Measurements from ENCODE around the gene TRIM34. TPM values are rescaled to one million over a fixed set of nuclear protein-coding genes. Genes with fewer than 3 reads are reported as not detected.

Gene TRIM34
- polyA plus RNA-seq, 1 donor (not counting 4 experiments of a cell fraction or from before 2014, with no cell fraction given), result 20.5 TPM

- Histone ChIP-seq H3K79me2 (ENCODE audit: control insufficient read depth, insufficient read depth, low read length) (peaks cover 25% of the 10 kb centered on the region), H4K20me1 (ENCODE audit: control insufficient read depth, extremely low read depth, insufficient read depth, low read length) (no peaks in the 10 kb centered on the region), H3K27ac (ENCODE audit: control insufficient read depth, insufficient read depth, low read length) (peak overlapping the region; percentile 96), H3K36me3 (ENCODE audit: control insufficient read depth in 2 of 2, extremely low read depth in 1 of 2, insufficient read depth in 2 of 2, low read length in 2 of 2) (peaks cover 0 to 4% of the 10 kb centered on the region in 2 experiments), H3K9me1 (ENCODE audit: control insufficient read depth, extremely low read depth, insufficient read depth, low read length) (no peaks in the 10 kb centered on the region), H3K4me2 (ENCODE audit: control insufficient read depth, extremely low read depth, insufficient read depth, low read depth, low read length) (peak overlapping the region; percentile 92), H3K4me3 (ENCODE audit: control insufficient read depth in 2 of 3, extremely low read depth in 1 of 3, insufficient read depth in 2 of 3, low read depth in 1 of 3, low read length in 3 of 3) (peak overlapping the region; percentile 52 to 93 (median 91)), H3K27me3 (ENCODE audit: control insufficient read depth, extremely low read depth, insufficient read depth, low read length) (no peaks in the 10 kb centered on the region), H3K4me1 (ENCODE audit: control insufficient read depth, extremely low read depth, insufficient read depth, low read length) (peaks cover 8% of the 10 kb centered on the region), H3K9ac (ENCODE audit: control insufficient read depth, extremely low read depth, insufficient read depth, low read length) (peak overlapping the region; percentile 92), H2AFZ (ENCODE audit: control insufficient read depth, low read length) (no peak overlapping the region), H3K9me3 (ENCODE audit: control insufficient read depth, low read depth, low read length) (no peaks in the 10 kb centered on the region)
- TF ChIP-seq, protein P1, sequence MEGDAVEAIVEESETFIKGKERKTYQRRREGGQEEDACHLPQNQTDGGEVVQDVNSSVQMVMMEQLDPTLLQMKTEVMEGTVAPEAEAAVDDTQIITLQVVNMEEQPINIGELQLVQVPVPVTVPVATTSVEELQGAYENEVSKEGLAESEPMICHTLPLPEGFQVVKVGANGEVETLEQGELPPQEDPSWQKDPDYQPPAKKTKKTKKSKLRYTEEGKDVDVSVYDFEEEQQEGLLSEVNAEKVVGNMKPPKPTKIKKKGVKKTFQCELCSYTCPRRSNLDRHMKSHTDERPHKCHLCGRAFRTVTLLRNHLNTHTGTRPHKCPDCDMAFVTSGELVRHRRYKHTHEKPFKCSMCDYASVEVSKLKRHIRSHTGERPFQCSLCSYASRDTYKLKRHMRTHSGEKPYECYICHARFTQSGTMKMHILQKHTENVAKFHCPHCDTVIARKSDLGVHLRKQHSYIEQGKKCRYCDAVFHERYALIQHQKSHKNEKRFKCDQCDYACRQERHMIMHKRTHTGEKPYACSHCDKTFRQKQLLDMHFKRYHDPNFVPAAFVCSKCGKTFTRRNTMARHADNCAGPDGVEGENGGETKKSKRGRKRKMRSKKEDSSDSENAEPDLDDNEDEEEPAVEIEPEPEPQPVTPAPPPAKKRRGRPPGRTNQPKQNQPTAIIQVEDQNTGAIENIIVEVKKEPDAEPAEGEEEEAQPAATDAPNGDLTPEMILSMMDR (optimal IDR thresholded peaks at IDR 0.05 in 1 of 3, IDR thresholded peaks at IDR 0.05 in 1 of 3, conservative IDR thresholded peaks at IDR 0.05 in 1 of 3; ENCODE audit: extremely low read depth in 1 of 3, insufficient read depth in 2 of 3, low read length in 3 of 3), result no peak
- no peak for TF ChIP-seq EZH2 (IDR thresholded peaks at IDR 0.05; ENCODE audit: low read length)
- DNase-seq (ENCODE audit: low read depth, low spot score) (no peak), FAIRE-seq (no peak)
- dilution Hi-C loops (cut with MboI; ENCODE audit: extremely low pct_ligation_motif_present, low sequenced_read_pairs), result no loop called here
Observed at GRCh38 chr11:5684036-5684645, 59.3 kb downstream of the TRIM34 start.

GRCh38 chr11:5684646-5685362 lies 60.0 kb downstream of the TRIM34 start, which contains the start of gene TRIM5:
TSS of gene TRIM5 (minus strand) at chr11:5685074. CDS start at chr11:5680177, 4,897 bp downstream.
- peaks cover 25% of the 10 kb centered on the region for H3K79me2 ChIP-seq (ENCODE audit: control insufficient read depth, insufficient read depth, low read length)
- H3K9me3 ChIP-seq (ENCODE audit: control insufficient read depth, low read depth, low read length), result no peaks in the 10 kb centered on the region
- H3K9me1 ChIP-seq (ENCODE audit: control insufficient read depth, extremely low read depth, insufficient read depth, low read length), result no peaks in the 10 kb centered on the region
- FAIRE-seq (peak; percentile 78), DNase-seq (ENCODE audit: low read depth, low spot score) (peak; percentile 82)
- peak within 1 kb of the TSS; percentile 92 for H3K4me2 ChIP-seq (ENCODE audit: control insufficient read depth, extremely low read depth, insufficient read depth, low read depth, low read length)
- no peak for TF ChIP-seq EZH2 (IDR thresholded peaks at IDR 0.05; ENCODE audit: low read length)
- TF ChIP-seq, protein P1 (optimal IDR thresholded peaks at IDR 0.05 in 1 of 3, IDR thresholded peaks at IDR 0.05 in 1 of 3, conservative IDR thresholded peaks at IDR 0.05 in 1 of 3; ENCODE audit: extremely low read depth in 1 of 3, insufficient read depth in 2 of 3, low read length in 3 of 3), result peak; percentile 65 to 76 (median 67)
- dilution Hi-C loops (cut with MboI; ENCODE audit: extremely low pct_ligation_motif_present, low sequenced_read_pairs), result no loop called here
- peaks cover 12% of the 10 kb centered on the region for H3K4me1 ChIP-seq (ENCODE audit: control insufficient read depth, extremely low read depth, insufficient read depth, low read length)
- peaks cover 0 to under 1% of the 10 kb centered on the region in 2 experiments for H3K36me3 ChIP-seq (ENCODE audit: control insufficient read depth in 2 of 2, extremely low read depth in 1 of 2, insufficient read depth in 2 of 2, low read length in 2 of 2)
- H3K27me3 ChIP-seq (ENCODE audit: control insufficient read depth, extremely low read depth, insufficient read depth, low read length), result no peaks in the 10 kb centered on the region
- H4K20me1 ChIP-seq (ENCODE audit: control insufficient read depth, extremely low read depth, insufficient read depth, low read length), result no peaks in the 10 kb centered on the region
- H2AFZ ChIP-seq (ENCODE audit: control insufficient read depth, low read length), result peak within 1 kb of the TSS; percentile 95
- H3K4me3 ChIP-seq (ENCODE audit: control insufficient read depth in 2 of 3, extremely low read depth in 1 of 3, insufficient read depth in 2 of 3, low read depth in 1 of 3, low read length in 3 of 3), result peak within 1 kb of the TSS; percentile 52 to 93 (median 91)
- H3K27ac ChIP-seq (ENCODE audit: control insufficient read depth, insufficient read depth, low read length), result peak within 1 kb of the TSS; percentile 96
- peak within 1 kb of the TSS; percentile 92 for H3K9ac ChIP-seq (ENCODE audit: control insufficient read depth, extremely low read depth, insufficient read depth, low read length)

Measured in keratinocyte (primary cell).